ENCODE measurements around the gene ATRX.

ATRX gene

DNA sequence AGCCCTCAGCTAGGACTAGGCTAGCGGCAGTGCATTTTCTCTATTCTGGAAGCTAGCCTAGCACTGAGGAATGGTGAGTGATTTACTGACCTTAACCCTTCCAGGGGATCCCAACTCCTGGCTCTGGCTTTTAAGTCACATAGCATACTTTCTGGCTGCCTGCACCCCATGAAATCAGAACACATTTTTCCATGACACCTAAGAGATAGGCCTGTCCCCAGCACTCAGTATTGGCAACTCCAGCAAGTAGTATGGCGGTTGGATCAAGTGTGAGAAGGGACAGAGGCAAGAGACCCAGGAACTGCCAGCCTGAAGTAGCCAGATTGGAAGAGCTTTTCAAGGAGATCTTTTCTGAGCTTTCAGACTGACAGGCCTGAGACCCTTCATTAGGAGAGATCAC is 330.6 kb downstream of the ATRX start:
- Histone ChIP-seq H3K27ac (ENCODE audit: low read depth, low read length) (no peak overlapping the region), H3K9me3 (ENCODE audit: control insufficient read depth in 5 of 5, low read length in 5 of 5) (no peaks in the 10 kb centered on the region), H3K4me1 (ENCODE audit: control insufficient read depth in 5 of 5, insufficient read depth in 5 of 5, low read length in 5 of 5) (peaks cover 0 to 4% (median 0%) of the 10 kb centered on the region in 5 donors), H3K9ac (ENCODE audit: low read length in 5 of 5) (no peak overlapping the region), H3K36me3 (ENCODE audit: control insufficient read depth in 5 of 5, insufficient read depth in 5 of 5, low read length in 5 of 5) (no peaks in the 10 kb centered on the region), H3K27me3 (ENCODE audit: control insufficient read depth in 5 of 5, insufficient read depth in 4 of 5, low read length in 5 of 5) (peaks cover 0 to 7% (median 3%) of the 10 kb centered on the region in 5 donors), H3K4me3 (ENCODE audit: low read depth in 1 of 5, low read length in 5 of 5) (no peak overlapping the region)

Data from subcutaneous abdominal adipose tissue (tissue), 5 donors.